Measurements from ENCODE around the gene MESD. TPM values are rescaled to one million over a fixed set of nuclear protein-coding genes. Genes with fewer than 3 reads are reported as not detected.

Gene MESD
- total RNA-seq, 1 experiment from 2014 or later: 30.2 TPM

DNA sequence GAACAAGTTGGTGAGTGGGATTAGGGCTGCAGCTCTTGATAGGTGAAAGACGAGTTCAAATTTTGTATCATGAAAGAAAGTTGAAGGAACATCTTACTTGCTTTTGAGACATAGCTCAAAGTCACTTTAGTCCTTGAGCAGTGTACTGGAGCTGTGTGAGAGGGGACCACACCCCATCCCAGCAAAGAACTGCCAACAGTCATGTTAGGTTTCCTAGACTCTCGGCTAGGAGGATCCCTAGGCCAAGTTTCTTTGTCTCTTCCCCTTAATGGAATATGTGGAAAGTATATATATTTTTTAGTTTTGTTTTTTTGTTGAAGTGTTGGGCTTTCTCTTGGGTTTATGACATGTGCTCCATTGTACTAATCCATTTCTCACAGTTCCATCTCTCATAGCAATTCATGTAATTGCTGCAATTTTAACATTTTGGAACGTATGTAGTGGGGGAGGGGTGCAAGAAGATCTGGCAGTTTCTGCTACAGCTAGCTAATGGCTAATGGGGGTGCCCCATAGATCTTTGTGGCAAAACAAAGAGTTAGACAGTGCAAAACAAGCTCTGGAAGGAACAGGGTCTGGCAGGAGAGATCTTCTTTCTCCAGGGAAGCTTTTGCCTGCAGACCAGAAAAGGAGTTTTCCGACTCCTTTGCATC is 36.2 kb upstream of the MESD start:
- Mint-ChIP-seq H3K27me3 (ENCODE audit: insufficient read depth, unreplicated experiment) (no peaks in the 10 kb centered on the region), H3K27ac (ENCODE audit: low read depth, unreplicated experiment) (no peak overlapping the region), H3K9me3 (ENCODE audit: unreplicated experiment) (peaks cover 12% of the 10 kb centered on the region), H3K4me3 (ENCODE audit: unreplicated experiment) (no peak overlapping the region), H3K4me1 (ENCODE audit: insufficient read depth, unreplicated experiment) (no peaks in the 10 kb centered on the region), H3K36me3 (ENCODE audit: insufficient read depth, unreplicated experiment) (no peaks in the 10 kb centered on the region)
- DNase-seq (ENCODE audit: unreplicated experiment): no peak
- TF ChIP-seq, protein P1, sequence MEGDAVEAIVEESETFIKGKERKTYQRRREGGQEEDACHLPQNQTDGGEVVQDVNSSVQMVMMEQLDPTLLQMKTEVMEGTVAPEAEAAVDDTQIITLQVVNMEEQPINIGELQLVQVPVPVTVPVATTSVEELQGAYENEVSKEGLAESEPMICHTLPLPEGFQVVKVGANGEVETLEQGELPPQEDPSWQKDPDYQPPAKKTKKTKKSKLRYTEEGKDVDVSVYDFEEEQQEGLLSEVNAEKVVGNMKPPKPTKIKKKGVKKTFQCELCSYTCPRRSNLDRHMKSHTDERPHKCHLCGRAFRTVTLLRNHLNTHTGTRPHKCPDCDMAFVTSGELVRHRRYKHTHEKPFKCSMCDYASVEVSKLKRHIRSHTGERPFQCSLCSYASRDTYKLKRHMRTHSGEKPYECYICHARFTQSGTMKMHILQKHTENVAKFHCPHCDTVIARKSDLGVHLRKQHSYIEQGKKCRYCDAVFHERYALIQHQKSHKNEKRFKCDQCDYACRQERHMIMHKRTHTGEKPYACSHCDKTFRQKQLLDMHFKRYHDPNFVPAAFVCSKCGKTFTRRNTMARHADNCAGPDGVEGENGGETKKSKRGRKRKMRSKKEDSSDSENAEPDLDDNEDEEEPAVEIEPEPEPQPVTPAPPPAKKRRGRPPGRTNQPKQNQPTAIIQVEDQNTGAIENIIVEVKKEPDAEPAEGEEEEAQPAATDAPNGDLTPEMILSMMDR (IDR thresholded peaks at IDR 0.05; ENCODE audit: unreplicated experiment): no peak
- no TSS peak for BruUV-seq (replicated peaks)
- CTCF ChIA-PET: interaction anchor here (0.6 kb wide), 1 partner anchor 188 kb away, joined by 3 read pairs; no protein-coding TSS in a partner anchor
- intact Hi-C loops (cut with micrococcal nuclease): no loop called here
- POLR2A ChIA-PET: interaction anchor here (0.7 to 1.2 kb wide), 3 partner anchors 14 to 24 kb away, joined by 3 read pairs; no protein-coding TSS in a partner anchor

DNA sequence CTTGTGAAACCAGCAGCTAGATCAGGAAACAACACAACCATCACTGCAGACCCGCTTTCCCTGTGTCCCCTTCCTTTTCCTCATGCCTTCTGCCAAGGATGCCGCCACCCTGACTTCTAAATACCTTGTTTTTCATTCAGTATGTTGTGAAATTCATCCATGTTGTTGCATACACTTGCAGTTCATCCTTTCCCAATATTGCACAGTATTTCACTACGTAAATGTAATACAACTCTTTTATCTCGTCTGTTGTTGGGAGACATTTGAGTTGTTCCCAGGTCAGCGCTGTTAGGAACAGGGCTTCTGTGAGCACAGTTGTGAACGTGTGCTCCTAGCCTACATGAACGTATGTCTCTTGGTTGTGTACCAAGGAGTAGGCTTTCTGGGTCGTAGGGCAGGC is 35.3 kb upstream of the MESD start:
- TF ChIP-seq, protein P1 (IDR thresholded peaks at IDR 0.05; ENCODE audit: unreplicated experiment): no peak
- intact Hi-C loops (cut with micrococcal nuclease): no loop called here
- no TSS peak for BruUV-seq (replicated peaks)
- Mint-ChIP-seq H3K27ac (ENCODE audit: low read depth, unreplicated experiment) (no peak overlapping the region), H3K27me3 (ENCODE audit: insufficient read depth, unreplicated experiment) (no peaks in the 10 kb centered on the region), H3K36me3 (ENCODE audit: insufficient read depth, unreplicated experiment) (no peaks in the 10 kb centered on the region), H3K4me1 (ENCODE audit: insufficient read depth, unreplicated experiment) (no peaks in the 10 kb centered on the region), H3K9me3 (ENCODE audit: unreplicated experiment) (peaks cover 6% of the 10 kb centered on the region), H3K4me3 (ENCODE audit: unreplicated experiment) (no peak overlapping the region)
- CTCF ChIA-PET: no interaction called here
- POLR2A ChIA-PET: no interaction called here
- no peak for DNase-seq (ENCODE audit: unreplicated experiment)

DNA sequence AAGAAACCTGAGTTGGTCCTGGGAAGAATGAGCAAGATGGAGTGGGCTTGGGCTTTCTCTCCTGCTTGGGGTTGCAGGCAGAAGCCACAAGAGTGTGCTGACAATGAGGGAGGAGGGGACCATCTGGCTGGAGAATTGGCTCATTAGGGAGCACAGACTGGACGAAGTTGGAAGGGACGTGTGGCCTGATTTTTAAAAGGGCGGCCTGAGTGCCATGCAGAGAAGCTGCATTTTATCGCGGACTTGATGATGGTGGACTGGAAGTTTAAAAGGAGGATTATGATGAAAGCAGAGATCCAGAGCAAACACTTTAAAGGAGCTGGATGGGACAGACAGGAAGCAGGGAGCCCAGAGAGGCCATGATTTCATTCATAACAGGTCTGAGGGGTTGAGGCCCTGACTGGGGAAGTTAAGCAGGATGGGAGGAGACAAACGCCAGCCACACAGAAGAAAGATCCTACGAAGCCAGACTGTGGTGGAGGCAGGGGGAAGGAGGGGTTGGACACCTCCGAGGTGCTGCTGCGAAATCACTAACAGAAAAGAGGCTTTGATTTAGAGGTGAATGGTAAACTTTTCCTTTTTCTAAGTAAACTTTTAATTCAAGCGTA is 34.8 kb upstream of the MESD start:
- ChIA-PET POLR2A (interaction anchor here (0.7 kb wide), 1 partner anchor 15 kb away, joined by 4 read pairs; no protein-coding TSS in a partner anchor), CTCF (interaction anchor here (0.7 kb wide), 1 partner anchor 19 kb away, joined by 4 read pairs; no protein-coding TSS in a partner anchor)
- no peak for DNase-seq (ENCODE audit: unreplicated experiment)
- H3K4me3 Mint-ChIP-seq (ENCODE audit: unreplicated experiment): no peak overlapping the region
- TF ChIP-seq, protein P1 (IDR thresholded peaks at IDR 0.05; ENCODE audit: unreplicated experiment): no peak
- no TSS peak for BruUV-seq (replicated peaks)
- no peaks in the 10 kb centered on the region for H3K4me1 Mint-ChIP-seq (ENCODE audit: insufficient read depth, unreplicated experiment)
- intact Hi-C loops (cut with micrococcal nuclease): no loop called here
- H3K27ac Mint-ChIP-seq (ENCODE audit: low read depth, unreplicated experiment): no peak overlapping the region
- peaks cover under 1% of the 10 kb centered on the region for H3K9me3 Mint-ChIP-seq (ENCODE audit: unreplicated experiment)
- H3K36me3 Mint-ChIP-seq (ENCODE audit: insufficient read depth, unreplicated experiment): no peaks in the 10 kb centered on the region
- H3K27me3 Mint-ChIP-seq (ENCODE audit: insufficient read depth, unreplicated experiment): no peaks in the 10 kb centered on the region

DNA sequence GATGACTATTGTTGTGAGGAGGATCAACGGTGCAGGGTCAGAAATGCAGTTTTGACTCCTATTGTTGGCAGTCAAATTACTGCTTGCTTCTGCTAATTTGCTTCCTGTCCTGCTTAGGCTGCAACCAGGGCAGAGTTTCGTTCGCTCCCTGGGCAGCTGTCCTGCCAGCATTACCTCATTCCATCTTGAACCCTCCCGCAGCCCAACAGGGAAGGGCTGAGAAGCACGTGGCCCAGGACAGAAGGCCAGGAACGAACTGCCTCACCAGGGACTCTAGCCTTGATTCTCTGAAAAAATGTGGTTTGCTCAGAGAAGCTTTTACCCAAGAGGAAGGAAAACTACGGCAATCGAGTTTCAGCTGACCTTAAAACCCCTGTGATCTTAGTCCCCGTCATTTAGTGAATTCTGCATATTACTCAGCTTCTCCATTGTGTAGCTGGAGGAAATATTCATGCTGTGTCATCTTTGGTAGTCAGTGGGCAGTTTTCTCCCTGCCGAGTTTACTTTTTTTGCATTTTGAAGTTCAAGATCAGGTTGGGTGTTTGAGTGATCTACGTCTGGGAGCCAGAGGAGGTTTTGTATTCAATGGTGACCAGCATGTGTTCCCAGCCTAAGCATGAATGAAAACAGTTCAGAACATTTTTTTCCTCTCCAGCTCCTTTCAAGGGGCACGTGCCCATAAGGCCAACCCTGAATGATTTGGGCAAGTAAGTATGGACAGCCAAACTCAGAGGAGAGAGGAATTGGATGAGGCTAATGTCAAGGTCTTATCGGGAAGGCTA is 34.1 kb upstream of the MESD start:
- TF ChIP-seq, protein P1 (IDR thresholded peaks at IDR 0.05; ENCODE audit: unreplicated experiment): no peak
- DNase-seq (ENCODE audit: unreplicated experiment): no peak
- CTCF ChIA-PET: interaction anchor here (0.7 kb wide), 1 partner anchor 18 kb away, joined by 4 read pairs; no protein-coding TSS in a partner anchor
- H3K27ac Mint-ChIP-seq (ENCODE audit: low read depth, unreplicated experiment): no peak overlapping the region
- no peaks in the 10 kb centered on the region for H3K27me3 Mint-ChIP-seq (ENCODE audit: insufficient read depth, unreplicated experiment)
- no TSS peak for BruUV-seq (replicated peaks)
- no peaks in the 10 kb centered on the region for H3K4me1 Mint-ChIP-seq (ENCODE audit: insufficient read depth, unreplicated experiment)
- no peaks in the 10 kb centered on the region for H3K9me3 Mint-ChIP-seq (ENCODE audit: unreplicated experiment)
- intact Hi-C loops (cut with micrococcal nuclease): no loop called here
- H3K4me3 Mint-ChIP-seq (ENCODE audit: unreplicated experiment): no peak overlapping the region
- POLR2A ChIA-PET: interaction anchor here (0.7 kb wide), 1 partner anchor 16 kb away, joined by 4 read pairs; no protein-coding TSS in a partner anchor
- H3K36me3 Mint-ChIP-seq (ENCODE audit: insufficient read depth, unreplicated experiment): no peaks in the 10 kb centered on the region
